Heart left ventricle (tissue), 13 donors: ENCODE results near the gene GZF1.

Experiments used
- POLR2A ChIP-seq, 2 donors: fragments of 450-650 bp; IDR thresholded peaks; one replicate each; pipeline ENCODE4 v1.6.1; 2017; ENCODE audit warnings: antibody characterized with exemption in 2 of 2, mild to moderate bottlenecking in 2 of 2, moderate library complexity in 2 of 2
- TF ChIP-seq, protein P1 (sequence below), 12 donors: fragments of 200-600 bp; sonication (generic) in 4 of 12; IDR thresholded peaks; one replicate each; pipeline versions ENCODE4 v1.5.0 to v1.8.0; 2018 to 2022; ENCODE audit warnings: antibody characterized with exemption in 12 of 12, mild to moderate bottlenecking in 5 of 12
- donor health status: ischemic (EF 13 %, LVEDD 7.1; RV severe dilation, severe dysfunction).
- donor health status: DM: no; HTN: yes; CAD: no.
- donor health status: DM: no; HTN: no; CAD: no.
- donor health status: ischemic (EF 25% LVEDD 6.9; RV normal size, moderate dysfunction).
- donor health status: ischemic (EF 25% LVEDD 5.7; RV mildly dilated, moderate dysfunction).
- donor health status: ischemic (EF 35%, LVEDD 5.7; RV mildly dilated, moderate dysfunction).
- donor health status: nonischemic (EF 11% LVEDD 7.7; RV severe dilation, severe dysfunction).
- donor health status: DM: yes; HTN: yes; CAD: no.
- donor health status: PGD.
- donor health status: ischemic (EF 29% LVEDD 5.4; RV normal size, mild dysfunction).
- donor health status: nonischemic (EF 23%, LVEDD 6.1; RV moderate dilation, normal function).

DNA sequence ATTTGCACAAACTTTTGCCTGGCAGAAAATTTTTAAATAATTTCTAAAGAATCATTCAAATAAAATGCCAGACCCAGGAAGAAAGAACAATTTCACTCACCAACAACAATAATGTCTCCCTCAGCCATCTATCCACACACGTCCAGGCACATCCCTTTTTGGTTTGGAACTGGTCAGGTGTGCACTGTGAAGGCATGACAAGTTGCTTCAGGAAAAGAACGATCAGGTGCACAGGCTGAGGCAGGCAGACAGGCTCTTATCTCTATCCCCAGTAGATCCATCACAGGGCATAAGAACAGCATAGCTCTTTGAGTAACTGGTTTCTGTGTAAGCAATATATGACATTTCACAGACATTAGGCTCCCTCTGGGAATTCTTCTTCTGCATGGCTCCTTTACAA is 29.5 kb upstream of the GZF1 start:
- TF ChIP-seq POLR2A (IDR thresholded peaks at IDR 0.05), result no peak
- TF ChIP-seq, protein P1, sequence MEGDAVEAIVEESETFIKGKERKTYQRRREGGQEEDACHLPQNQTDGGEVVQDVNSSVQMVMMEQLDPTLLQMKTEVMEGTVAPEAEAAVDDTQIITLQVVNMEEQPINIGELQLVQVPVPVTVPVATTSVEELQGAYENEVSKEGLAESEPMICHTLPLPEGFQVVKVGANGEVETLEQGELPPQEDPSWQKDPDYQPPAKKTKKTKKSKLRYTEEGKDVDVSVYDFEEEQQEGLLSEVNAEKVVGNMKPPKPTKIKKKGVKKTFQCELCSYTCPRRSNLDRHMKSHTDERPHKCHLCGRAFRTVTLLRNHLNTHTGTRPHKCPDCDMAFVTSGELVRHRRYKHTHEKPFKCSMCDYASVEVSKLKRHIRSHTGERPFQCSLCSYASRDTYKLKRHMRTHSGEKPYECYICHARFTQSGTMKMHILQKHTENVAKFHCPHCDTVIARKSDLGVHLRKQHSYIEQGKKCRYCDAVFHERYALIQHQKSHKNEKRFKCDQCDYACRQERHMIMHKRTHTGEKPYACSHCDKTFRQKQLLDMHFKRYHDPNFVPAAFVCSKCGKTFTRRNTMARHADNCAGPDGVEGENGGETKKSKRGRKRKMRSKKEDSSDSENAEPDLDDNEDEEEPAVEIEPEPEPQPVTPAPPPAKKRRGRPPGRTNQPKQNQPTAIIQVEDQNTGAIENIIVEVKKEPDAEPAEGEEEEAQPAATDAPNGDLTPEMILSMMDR (IDR thresholded peaks at IDR 0.05), result no peak
